ENCODE measurements around the gene PPP1R13B.

Gene PPP1R13B

GRCh38 chr14:103728721-103729120 is 118.7 kb downstream of the PPP1R13B start:
- DNase-seq = no peak

GRCh38 chr14:103728141-103728540 is 119.2 kb downstream of the PPP1R13B start:
- no peak for DNase-seq

DNA sequence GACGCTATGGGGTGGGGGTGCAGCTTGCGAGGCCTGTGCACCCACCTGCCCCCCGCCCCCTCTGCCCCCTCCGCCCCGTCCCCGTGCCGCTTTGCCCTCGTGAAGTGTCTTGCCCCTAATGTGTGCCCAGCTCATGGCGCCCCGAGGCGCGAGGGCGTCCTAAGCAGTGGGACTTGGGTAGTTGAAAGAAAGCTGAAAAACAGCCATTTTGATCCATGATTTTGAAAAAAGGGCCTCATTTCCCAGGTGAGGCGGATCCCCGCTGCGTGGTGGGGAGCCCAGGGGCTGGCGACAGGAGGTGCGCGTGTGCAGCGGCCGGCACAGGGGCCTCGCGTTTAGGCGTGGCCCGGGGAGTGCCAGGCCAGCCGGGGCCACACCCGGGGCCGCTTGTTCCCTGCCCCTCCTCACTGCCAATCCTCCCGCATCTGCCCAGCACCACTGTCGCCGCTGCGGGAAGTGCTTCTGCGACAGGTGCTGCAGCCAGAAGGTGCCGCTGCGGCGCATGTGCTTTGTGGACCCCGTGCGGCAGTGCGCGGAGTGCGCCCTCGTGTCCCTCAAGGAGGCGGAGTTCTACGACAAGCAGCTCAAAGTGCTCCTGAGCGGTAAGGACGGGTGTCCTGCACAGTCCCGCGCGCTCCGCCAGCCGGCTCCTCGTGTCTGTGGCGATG is 119.9 kb downstream of the PPP1R13B start:
- no peak for DNase-seq

GRCh38 chr14:103726474-103726873 is 120.9 kb downstream of the PPP1R13B start:
- DNase-seq = no peak

- DNase-seq = no peak
These were observed 121.5 kb downstream of the PPP1R13B start for GRCh38 chr14:103725739-103726395.

DNA sequence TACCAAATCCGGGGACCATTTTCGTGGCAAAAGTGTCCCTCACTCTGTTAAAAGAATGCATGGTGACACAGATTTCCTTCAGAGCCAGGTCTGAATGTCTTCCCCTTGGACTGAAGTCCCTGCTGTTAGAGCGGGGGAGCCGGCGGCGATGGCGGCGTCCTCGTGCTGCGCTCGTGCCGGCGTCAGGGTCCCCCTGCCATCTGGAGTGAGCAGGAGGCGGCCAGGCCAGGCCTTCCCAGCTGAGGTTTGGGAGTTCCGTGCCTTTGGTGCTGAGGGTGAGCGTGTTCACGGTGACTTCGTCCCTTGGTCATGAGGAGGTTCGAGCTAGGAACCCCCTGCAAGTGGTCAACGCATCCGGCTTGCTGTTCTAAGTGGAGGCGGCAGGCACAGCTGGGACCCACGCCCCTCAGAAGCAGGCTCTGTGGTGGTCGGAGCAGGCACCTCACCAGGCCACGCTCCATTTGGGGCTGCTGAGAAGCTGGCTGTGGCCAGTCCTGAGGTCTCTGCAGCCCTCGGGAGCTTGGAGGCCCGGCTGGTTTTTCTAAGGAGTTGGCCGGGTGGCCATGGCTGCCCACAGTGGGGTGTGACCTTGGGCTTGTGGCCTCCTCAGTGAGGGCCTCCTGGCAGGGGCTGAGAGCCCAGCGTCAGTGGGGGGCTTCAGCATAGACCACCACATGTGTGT is 122.2 kb downstream of the PPP1R13B start:
- DNase-seq = no peak

DNA sequence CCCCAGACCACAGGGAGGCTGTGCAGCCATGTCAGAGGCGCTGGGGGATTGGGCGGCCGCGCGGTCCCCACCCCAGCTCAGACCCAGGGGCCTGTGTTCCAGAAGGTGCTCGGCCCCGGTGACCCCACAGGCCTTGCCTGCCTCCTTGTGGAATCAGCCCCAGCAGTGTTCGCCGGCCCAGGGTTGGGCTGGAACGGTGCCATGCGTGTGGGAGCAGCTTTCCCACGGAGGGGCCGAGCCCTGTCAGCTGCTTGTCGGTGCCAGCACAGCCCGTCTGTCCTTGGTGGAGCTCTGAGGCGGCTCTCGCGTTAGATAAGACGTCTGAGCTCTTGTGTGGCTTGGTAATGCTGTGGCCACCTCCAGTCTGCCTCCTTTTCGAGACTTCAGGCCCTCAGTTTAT is 123.3 kb downstream of the PPP1R13B start:
- DNase-seq = no peak

GRCh38 chr14:103723748-103724081 is 123.7 kb downstream of the PPP1R13B start:
- no peak for DNase-seq

GRCh38 chr14:103721334-103722120 is 125.8 kb downstream of the PPP1R13B start:
- no peak for DNase-seq

DNA sequence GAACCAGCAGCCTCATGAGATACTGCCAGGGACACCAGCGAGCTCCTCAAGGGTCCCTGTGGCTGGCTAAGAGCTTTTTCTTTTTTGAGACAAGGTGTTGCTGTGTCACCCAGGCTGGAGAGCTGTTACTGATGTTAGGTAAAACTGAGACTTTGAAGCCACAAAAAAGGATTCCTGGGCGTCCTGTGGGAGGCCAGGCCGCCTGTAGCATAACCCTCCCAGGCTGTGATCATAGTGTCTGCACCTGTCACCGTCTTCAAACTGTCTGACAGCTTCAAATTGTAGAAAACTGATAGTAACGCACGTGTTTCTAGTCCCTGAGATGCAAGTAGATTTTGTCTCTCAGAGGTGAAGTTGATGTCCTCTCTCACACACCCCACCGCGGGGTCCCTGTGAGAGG is 127.6 kb downstream of the PPP1R13B start:
- DNase-seq = no peak

- DNase-seq = no peak
These were observed 128.8 kb downstream of the PPP1R13B start for GRCh38 chr14:103718572-103718971.

GRCh38 chr14:103716899-103717411 is 130.4 kb downstream of the PPP1R13B start:
- no peak for DNase-seq

DNA sequence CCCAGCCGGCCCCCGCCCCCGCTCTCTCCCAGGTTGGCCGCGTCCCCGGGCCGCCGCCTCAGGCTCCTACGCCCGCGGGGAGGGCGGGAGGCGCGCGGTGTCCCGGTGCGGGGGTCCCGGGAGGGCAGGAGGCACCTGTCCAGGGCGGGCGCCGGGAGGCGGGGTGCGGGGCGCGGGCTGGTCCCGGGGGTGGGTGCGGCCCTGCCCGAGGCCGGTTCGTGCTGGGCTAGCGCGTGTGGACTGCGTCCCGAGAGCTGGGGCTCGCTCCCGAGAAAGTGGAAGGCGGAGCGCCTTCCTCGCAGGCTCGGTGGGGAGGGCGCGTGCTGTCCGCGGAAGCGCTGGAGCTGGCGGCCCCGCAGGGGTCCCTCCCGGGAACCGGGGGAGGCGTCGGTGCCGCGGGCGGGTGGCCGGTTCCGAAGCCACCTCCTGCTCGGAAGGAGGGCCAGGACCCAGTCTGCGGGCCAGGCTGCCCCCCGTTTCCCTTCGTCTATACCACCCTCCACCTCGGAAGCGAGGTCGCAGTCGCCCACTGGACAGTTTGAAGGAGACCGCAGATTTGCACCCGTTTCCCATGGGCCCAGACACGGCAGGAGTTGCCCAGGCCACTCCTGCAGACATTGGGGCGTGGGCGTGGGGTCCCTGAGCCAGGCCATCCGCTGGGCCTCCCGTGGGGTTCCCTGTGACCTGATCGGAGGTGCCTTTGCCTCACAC is 131.1 kb downstream of the PPP1R13B start:
- DNase-seq = no peak

DNA sequence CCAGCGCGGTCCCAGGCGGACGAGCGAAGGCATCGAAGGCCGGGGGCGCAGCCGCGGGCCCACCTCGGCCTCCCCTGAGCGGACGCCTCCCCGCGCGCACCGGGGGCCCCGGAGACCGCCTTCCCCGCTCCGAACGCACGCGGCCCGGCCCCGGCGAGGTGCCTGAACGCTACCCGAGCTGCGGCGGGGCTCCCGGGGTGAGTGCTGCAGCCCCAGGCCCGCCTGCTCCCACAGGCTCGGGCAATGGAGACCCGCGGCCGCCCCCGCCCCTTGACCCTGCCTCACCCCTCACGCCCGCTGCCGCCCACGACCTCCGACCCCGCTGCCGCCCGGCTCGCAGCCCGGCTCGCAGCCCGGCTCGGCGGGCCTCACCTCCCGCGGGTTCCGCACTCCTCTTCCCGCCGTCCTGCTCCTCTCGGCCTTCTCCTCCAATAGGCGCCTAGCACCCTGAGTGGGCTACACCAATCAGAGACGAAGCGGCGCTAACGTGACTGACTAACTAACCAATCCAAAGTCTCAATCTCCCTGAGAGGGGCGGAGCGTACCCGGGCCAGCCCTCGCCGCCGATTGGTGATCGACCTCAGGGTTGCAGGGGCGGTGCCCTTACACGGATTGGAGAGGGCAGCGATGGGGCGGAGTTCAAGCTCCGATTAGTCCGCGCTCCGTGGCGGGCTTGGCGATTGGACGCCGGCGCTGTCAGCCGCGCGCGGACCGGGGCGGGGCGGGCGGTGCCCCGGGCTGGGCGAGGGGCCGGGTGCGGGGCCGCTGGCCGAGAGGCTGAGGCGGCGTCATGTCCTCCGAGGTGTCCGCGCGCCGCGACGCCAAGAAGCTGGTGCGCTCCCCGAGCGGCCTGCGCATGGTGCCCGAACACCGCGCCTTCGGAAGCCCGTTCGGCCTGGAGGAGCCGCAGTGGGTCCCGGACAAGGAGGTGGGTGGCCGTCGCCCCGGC is 132.0 kb downstream of the PPP1R13B start, which contains the start of the genes XRCC3 and ZFYVE21:
Gene XRCC3, minus strand, starts transcription at position 400 of the 949 bp plus-strand sequence. CDS start 4,364 bp downstream, outside the sequence.
Gene ZFYVE21, plus strand, starts transcription at position 759 of the 949 bp plus-strand sequence. Its CDS starts 32 bp downstream, at position 791.
- DNase-seq = peak; percentile 97 to 100 (median 99)

DNA sequence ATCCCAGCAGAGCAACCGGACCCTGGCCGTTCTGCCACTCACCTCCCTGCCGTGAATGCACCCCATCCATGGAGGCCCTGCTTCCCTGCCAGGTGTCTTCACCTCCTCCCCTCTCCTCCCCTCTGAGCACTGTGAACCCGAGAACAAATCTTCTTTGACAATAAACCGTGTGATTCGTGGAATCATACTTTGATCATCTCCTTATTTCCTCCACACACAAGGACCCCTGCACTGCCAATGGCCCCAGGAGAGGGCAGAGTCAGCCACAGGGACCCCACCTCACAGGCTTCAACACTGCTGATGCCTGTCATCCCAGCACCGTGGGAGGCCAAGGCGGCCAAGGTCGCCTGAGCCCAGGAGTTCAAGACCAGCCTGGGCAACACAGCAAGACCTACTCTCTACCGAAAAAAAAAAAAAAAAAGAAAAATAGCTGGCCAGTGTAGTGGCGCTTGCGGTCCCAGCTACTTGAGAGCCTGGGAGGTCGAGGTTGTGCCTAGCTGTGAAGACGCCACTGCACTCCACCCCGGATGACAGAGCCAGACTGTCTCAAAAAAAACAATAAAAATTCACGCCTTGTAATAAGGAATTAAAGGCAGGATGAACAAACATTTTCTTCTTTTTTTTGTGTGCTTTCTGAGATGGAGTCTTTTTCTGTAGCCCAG is 133.2 kb downstream of the PPP1R13B start:
- no peak for DNase-seq

GRCh38 chr14:103713304-103714062 is 133.9 kb downstream of the PPP1R13B start:
- DNase-seq = no peak

GRCh38 chr14:103712633-103713247 is 134.6 kb downstream of the PPP1R13B start:
- DNase-seq = no peak

GRCh38 chr14:103711516-103712431 is 135.6 kb downstream of the PPP1R13B start:
- no peak for DNase-seq

All from stimulated activated naive CD4-positive, alpha-beta T cell (primary cell).